ENCODE data around the gene IGF2BP2.

DNA sequence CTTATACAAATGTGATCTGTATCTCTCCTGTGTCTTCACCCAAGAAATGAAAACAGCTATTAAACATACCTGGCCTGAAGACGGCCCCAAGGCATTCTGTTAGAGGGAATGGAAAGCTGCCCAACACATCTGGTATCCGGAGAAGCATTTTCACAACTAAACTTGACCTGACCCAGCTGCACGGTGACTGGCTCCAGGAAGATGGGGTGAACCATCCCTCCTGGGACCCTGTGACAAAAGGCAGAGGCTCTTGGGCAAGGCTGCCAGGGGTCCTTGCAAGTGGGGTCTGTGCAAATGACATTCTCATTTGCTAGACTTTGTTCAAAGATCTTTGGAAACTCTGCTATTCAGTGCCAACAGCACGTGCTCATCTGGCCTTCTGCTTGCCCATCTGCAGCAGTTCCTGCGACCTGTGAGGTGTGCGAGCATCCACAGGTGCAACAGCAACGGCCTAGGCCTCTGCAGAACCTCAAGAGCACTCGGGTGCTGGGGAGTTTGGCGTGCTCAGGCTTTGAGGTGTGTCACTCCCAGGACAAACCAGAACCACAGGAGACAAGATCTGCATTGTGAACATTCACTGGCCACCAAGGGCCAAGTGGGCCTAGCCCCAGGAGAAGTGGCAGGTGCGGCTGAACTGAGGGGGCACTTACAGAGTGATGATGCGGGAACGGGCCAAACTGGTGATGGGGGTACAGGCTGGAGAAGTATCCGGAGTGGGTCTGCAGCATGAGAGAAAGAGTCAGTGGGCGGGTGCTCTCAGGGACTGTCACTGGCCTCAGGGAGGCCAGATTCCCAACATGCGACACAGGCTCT, 166.9 kb downstream of the IGF2BP2 start:
- TF ChIP-seq, protein P1, sequence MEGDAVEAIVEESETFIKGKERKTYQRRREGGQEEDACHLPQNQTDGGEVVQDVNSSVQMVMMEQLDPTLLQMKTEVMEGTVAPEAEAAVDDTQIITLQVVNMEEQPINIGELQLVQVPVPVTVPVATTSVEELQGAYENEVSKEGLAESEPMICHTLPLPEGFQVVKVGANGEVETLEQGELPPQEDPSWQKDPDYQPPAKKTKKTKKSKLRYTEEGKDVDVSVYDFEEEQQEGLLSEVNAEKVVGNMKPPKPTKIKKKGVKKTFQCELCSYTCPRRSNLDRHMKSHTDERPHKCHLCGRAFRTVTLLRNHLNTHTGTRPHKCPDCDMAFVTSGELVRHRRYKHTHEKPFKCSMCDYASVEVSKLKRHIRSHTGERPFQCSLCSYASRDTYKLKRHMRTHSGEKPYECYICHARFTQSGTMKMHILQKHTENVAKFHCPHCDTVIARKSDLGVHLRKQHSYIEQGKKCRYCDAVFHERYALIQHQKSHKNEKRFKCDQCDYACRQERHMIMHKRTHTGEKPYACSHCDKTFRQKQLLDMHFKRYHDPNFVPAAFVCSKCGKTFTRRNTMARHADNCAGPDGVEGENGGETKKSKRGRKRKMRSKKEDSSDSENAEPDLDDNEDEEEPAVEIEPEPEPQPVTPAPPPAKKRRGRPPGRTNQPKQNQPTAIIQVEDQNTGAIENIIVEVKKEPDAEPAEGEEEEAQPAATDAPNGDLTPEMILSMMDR (IDR thresholded peaks at IDR 0.05), result no peak
- TF ChIP-seq EP300 (IDR thresholded peaks at IDR 0.05), result no peak
